Neural cell (in vitro differentiated cells): Measurements from ENCODE around the gene MKRN1.

Source experiments
- EP300 ChIP-seq: fragments of 450-650 bp; conservative IDR thresholded peaks from 2 replicates; pipeline ENCODE4 v1.6.1; 2014; ENCODE audit warnings: antibody characterized with exemption, mild to moderate bottlenecking, moderate library complexity; ENCODE audit not compliant: poor library complexity, severe bottlenecking
- EZH2 ChIP-seq: fragments of 200-600, 300-800 bp; shearing (Covaris generic), sonication (generic); IDR thresholded peaks from 2 replicates; pipeline ENCODE4 v1.6.1; 2014; ENCODE audit warnings: antibody characterized with exemption, low read length, borderline replicate concordance, mild to moderate bottlenecking; ENCODE audit not compliant: insufficient read depth, poor library complexity, severe bottlenecking
- RAD21 ChIP-seq: fragments of 450-650 bp; conservative IDR thresholded peaks from 2 replicates; pipeline ENCODE4 v1.6.1; 2014; ENCODE audit warnings: antibody characterized with exemption, mild to moderate bottlenecking, moderate library complexity

- no peak for TF ChIP-seq EZH2
- no peak for TF ChIP-seq RAD21
- TF ChIP-seq EP300, result no peak
Observed at GRCh38 chr7:140456551-140457051, 22.7 kb downstream of the MKRN1 start.
